IPS-NIHi7 (cell line): ENCODE measurements around the gene ZFR.
"Not testable (repeated sequence)": the region's sequence is repeated elsewhere in the genome, so short reads cannot be mapped to it uniquely, and the experiment has no call there.

ENCODE experiments used
- DNase-seq: peaks from one replicate; pipeline ENCODE4 v3.0.0; 2012; ENCODE audit warnings: mixed read lengths; ENCODE audit errors: extremely low spot score

ZFR gene

GRCh38 chr5:32413466-32414263 is 30.9 kb downstream of the ZFR start:
- no peak for DNase-seq

- DNase-seq: no peak
These were observed 33.9 kb downstream of the ZFR start for GRCh38 chr5:32410630-32411029.

GRCh38 chr5:32406650-32407049 is 37.9 kb downstream of the ZFR start:
- no peak for DNase-seq

- DNase-seq: no peak
These were observed 39.0 kb downstream of the ZFR start for GRCh38 chr5:32405507-32405906.

- no peak for DNase-seq
These were observed 40.8 kb downstream of the ZFR start for GRCh38 chr5:32403760-32404159.

- no peak for DNase-seq
These were observed 44.1 kb downstream of the ZFR start for GRCh38 chr5:32400401-32400800.

GRCh38 chr5:32398754-32399153 is 45.8 kb downstream of the ZFR start:
- DNase-seq: not testable (repeated sequence)

GRCh38 chr5:32394981-32395380 is 49.6 kb downstream of the ZFR start:
- DNase-seq: no peak

GRCh38 chr5:32392039-32392438 is 52.5 kb downstream of the ZFR start:
- no peak for DNase-seq

GRCh38 chr5:32390819-32391591 is 53.5 kb downstream of the ZFR start:
- DNase-seq: no peak

GRCh38 chr5:32388432-32389129 is 56.0 kb downstream of the ZFR start:
- DNase-seq: no peak

- no peak for DNase-seq
These were observed 56.7 kb downstream of the ZFR start for GRCh38 chr5:32387841-32388240.

- DNase-seq: no peak
These were observed 57.3 kb downstream of the ZFR start for GRCh38 chr5:32387211-32387610.

- no peak for DNase-seq
These were observed 59.9 kb downstream of the ZFR start for GRCh38 chr5:32384621-32385020.

- DNase-seq: no peak
These were observed 61.0 kb downstream of the ZFR start for GRCh38 chr5:32383586-32383985.

GRCh38 chr5:32383065-32383464 is 61.5 kb downstream of the ZFR start:
- DNase-seq: no peak

GRCh38 chr5:32379421-32379820 is 65.1 kb downstream of the ZFR start:
- DNase-seq: no peak

GRCh38 chr5:32378966-32379365 is 65.6 kb downstream of the ZFR start:
- no peak for DNase-seq

GRCh38 chr5:32369542-32370155 is 74.9 kb downstream of the ZFR start:
- no peak for DNase-seq

GRCh38 chr5:32369032-32369431 is 75.5 kb downstream of the ZFR start:
- no peak for DNase-seq

GRCh38 chr5:32367271-32367670 is 77.3 kb downstream of the ZFR start:
- not testable (repeated sequence) for DNase-seq

GRCh38 chr5:32365623-32366022 is 78.9 kb downstream of the ZFR start:
- DNase-seq: no peak
